ENCODE data around the gene AUTS2. TPM values are rescaled to one million over a fixed set of nuclear protein-coding genes. Genes with fewer than 3 reads are reported as not detected.
"Not testable (repeated sequence)": the region's sequence is repeated elsewhere in the genome, so short reads cannot be mapped to it uniquely, and the experiment has no call there.

AUTS2 gene
- total RNA-seq, 1 donor from 2014 or later, result 53.0 TPM

GRCh38 chr7:69782917-69783684, 184.8 kb downstream of the AUTS2 start:
- Histone ChIP-seq H3K4me3 (no peak overlapping the region), H3K27ac (no peak overlapping the region), H3K36me3 (no peaks in the 10 kb centered on the region), H3K9me3 (no peaks in the 10 kb centered on the region), H3K4me1 (peaks cover 32% of the 10 kb centered on the region), H3K27me3 (no peaks in the 10 kb centered on the region)
- intact Hi-C loops (cut with DNase I), result no loop called here
- no peak for DNase-seq (ENCODE audit: extremely low spot score in 2 of 2)
- TF ChIP-seq POLR2AphosphoS5 (IDR thresholded peaks at IDR 0.05; ENCODE audit: insufficient read depth in 1 of 2, low read depth in 1 of 2), result no peak
- no peak for TF ChIP-seq POLR2A (IDR thresholded peaks at IDR 0.05)
- no peak for TF ChIP-seq CTCF (IDR thresholded peaks at IDR 0.05)

- H3K27ac ChIP-seq; intact Hi-C loops (cut with DNase I); H3K4me3 ChIP-seq; H3K9me3 ChIP-seq; H3K36me3 ChIP-seq; DNase-seq (ENCODE audit: extremely low spot score in 2 of 2); H3K27me3 ChIP-seq: not testable (repeated sequence)
- peaks cover 30% of the 10 kb centered on the region for H3K4me1 ChIP-seq
Measured at GRCh38 chr7:69786130-69786529, 187.9 kb downstream of the AUTS2 start.

GRCh38 chr7:69786730-69787395, 188.6 kb downstream of the AUTS2 start:
- Histone ChIP-seq H3K27ac (no peak overlapping the region), H3K36me3 (no peaks in the 10 kb centered on the region), H3K9me3 (no peaks in the 10 kb centered on the region), H3K27me3 (no peaks in the 10 kb centered on the region), H3K4me3 (no peak overlapping the region), H3K4me1 (peaks cover 22% of the 10 kb centered on the region)
- intact Hi-C loops (cut with DNase I), result no loop called here
- TF ChIP-seq POLR2A (IDR thresholded peaks at IDR 0.05) (no peak), CTCF (IDR thresholded peaks at IDR 0.05) (no peak), POLR2AphosphoS5 (IDR thresholded peaks at IDR 0.05; ENCODE audit: insufficient read depth in 1 of 2, low read depth in 1 of 2) (no peak)
- no peak for DNase-seq (ENCODE audit: extremely low spot score in 2 of 2)

GRCh38 chr7:69787736-69788431, 189.6 kb downstream of the AUTS2 start:
- H3K9me3 ChIP-seq, result no peaks in the 10 kb centered on the region
- intact Hi-C loops (cut with DNase I), result no loop called here
- H3K36me3 ChIP-seq, result no peaks in the 10 kb centered on the region
- H3K27me3 ChIP-seq, result no peaks in the 10 kb centered on the region
- no peak for TF ChIP-seq CTCF (IDR thresholded peaks at IDR 0.05)
- no peak for TF ChIP-seq POLR2AphosphoS5 (IDR thresholded peaks at IDR 0.05; ENCODE audit: insufficient read depth in 1 of 2, low read depth in 1 of 2)
- TF ChIP-seq POLR2A (IDR thresholded peaks at IDR 0.05), result no peak
- H3K4me1 ChIP-seq, result peaks cover 12% of the 10 kb centered on the region
- no peak overlapping the region for H3K27ac ChIP-seq
- no peak overlapping the region for H3K4me3 ChIP-seq
- DNase-seq (ENCODE audit: extremely low spot score in 2 of 2), result no peak

- H3K27ac ChIP-seq, result no peak overlapping the region
- intact Hi-C loops (cut with DNase I), result no loop called here
Measured at GRCh38 chr7:69789563-69789962, 191.3 kb downstream of the AUTS2 start.

More at GRCh38 chr7:69789563-69789962, 191.3 kb downstream of the AUTS2 start:
- TF ChIP-seq POLR2AphosphoS5 (IDR thresholded peaks at IDR 0.05; ENCODE audit: insufficient read depth in 1 of 2, low read depth in 1 of 2) (no peak), POLR2A (IDR thresholded peaks at IDR 0.05) (no peak), CTCF (IDR thresholded peaks at IDR 0.05) (no peak)
- H3K9me3 ChIP-seq, result no peaks in the 10 kb centered on the region
- H3K36me3 ChIP-seq, result no peaks in the 10 kb centered on the region
- no peak for DNase-seq (ENCODE audit: extremely low spot score in 2 of 2)
- H3K27me3 ChIP-seq, result no peaks in the 10 kb centered on the region
- no peak overlapping the region for H3K4me3 ChIP-seq
- H3K4me1 ChIP-seq, result no peaks in the 10 kb centered on the region

All from vagina (tissue), 2 donors.